ENCODE results near the gene CAMKMT.

DNA sequence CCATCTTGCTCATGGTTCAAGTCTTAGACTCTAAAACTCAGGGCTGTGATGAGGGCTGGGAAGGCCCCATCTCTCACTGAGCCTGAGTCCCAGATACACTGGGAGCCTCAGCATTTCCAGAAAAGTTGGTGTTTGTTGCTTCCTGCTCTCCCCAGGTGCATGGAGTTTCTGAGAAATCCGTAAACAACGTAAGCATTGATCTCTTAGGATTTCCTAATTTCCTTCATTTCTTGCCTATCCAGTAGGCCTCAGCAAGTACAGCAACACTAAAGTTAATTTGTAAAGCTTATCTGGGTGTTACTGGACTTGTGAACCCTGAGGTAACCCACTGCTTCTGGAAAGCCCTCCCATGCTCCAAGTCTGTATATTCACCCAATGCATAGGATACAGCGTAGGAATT is 380.3 kb downstream of the CAMKMT start:
- TF ChIP-seq, protein P1, sequence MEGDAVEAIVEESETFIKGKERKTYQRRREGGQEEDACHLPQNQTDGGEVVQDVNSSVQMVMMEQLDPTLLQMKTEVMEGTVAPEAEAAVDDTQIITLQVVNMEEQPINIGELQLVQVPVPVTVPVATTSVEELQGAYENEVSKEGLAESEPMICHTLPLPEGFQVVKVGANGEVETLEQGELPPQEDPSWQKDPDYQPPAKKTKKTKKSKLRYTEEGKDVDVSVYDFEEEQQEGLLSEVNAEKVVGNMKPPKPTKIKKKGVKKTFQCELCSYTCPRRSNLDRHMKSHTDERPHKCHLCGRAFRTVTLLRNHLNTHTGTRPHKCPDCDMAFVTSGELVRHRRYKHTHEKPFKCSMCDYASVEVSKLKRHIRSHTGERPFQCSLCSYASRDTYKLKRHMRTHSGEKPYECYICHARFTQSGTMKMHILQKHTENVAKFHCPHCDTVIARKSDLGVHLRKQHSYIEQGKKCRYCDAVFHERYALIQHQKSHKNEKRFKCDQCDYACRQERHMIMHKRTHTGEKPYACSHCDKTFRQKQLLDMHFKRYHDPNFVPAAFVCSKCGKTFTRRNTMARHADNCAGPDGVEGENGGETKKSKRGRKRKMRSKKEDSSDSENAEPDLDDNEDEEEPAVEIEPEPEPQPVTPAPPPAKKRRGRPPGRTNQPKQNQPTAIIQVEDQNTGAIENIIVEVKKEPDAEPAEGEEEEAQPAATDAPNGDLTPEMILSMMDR (IDR thresholded peaks at IDR 0.05) = no peak
- TF ChIP-seq EZH2 (IDR thresholded peaks at IDR 0.05; ENCODE audit: borderline replicate concordance, insufficient read depth, low read depth, low read length, poor library complexity, severe bottlenecking) = no peak

Data from B cell (primary cell).